Measurements from ENCODE around the gene LRRC71. TPM values are rescaled to one million over a fixed set of nuclear protein-coding genes. Genes with fewer than 3 reads are reported as not detected.

LRRC71 gene
- total and polyA plus RNA-seq, 2 of the 8 experiments (the other 6 are each of a cell fraction or from before 2014, with no cell fraction given) = 0.05 TPM; not detected in 1

DNA sequence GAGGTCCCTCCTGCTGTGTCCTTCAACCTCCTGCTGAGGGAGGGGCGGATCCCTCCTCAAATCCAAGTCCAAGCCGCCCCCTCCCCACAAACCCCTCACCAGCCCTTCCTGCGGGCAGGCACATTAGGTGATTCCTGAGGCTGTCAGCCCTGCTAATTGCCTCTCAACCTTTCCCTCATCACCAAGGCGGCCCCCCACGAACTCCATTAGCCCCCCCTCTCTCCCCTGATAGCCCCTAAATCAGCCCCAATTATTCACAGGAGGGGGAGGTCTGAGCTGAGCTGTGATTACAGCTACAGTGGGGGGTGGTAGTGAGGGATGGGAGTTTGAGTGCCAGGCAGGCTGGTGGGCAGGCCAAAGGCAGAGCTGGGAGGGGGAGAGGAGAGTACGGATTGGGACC is 32.7 kb upstream of the LRRC71 start (continued):
- TF ChIP-seq CEBPB (IDR thresholded peaks at IDR 0.05; ENCODE audit: low read depth, low read length) = no peak
- TF ChIP-seq, protein P1, sequence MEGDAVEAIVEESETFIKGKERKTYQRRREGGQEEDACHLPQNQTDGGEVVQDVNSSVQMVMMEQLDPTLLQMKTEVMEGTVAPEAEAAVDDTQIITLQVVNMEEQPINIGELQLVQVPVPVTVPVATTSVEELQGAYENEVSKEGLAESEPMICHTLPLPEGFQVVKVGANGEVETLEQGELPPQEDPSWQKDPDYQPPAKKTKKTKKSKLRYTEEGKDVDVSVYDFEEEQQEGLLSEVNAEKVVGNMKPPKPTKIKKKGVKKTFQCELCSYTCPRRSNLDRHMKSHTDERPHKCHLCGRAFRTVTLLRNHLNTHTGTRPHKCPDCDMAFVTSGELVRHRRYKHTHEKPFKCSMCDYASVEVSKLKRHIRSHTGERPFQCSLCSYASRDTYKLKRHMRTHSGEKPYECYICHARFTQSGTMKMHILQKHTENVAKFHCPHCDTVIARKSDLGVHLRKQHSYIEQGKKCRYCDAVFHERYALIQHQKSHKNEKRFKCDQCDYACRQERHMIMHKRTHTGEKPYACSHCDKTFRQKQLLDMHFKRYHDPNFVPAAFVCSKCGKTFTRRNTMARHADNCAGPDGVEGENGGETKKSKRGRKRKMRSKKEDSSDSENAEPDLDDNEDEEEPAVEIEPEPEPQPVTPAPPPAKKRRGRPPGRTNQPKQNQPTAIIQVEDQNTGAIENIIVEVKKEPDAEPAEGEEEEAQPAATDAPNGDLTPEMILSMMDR (IDR thresholded peaks at IDR 0.05; ENCODE audit: control extremely low read depth in 1 of 3, insufficient read depth in 1 of 3, low read depth in 1 of 3, low read length in 3 of 3) = no peak
- no peak for TF ChIP-seq BRCA1 (IDR thresholded peaks at IDR 0.05; ENCODE audit: low read depth, low read length)
